HepG2 (cell line): ENCODE results near the gene NCBP2. TPM values are rescaled to one million over a fixed set of nuclear protein-coding genes. Genes with fewer than 3 reads are reported as not detected.

ENCODE experiments used
- BRCA1 ChIP-seq: sonication (generic); formaldehyde crosslinking; IDR thresholded peaks from 2 replicates; pipeline ENCODE4 v1.4.0; 2020; ENCODE audit warnings: missing genetic modification reagents
- CEBPZ ChIP-seq: IDR thresholded peaks from 2 replicates; pipeline ENCODE4 v1.6.1; 2012; ENCODE audit warnings: low read length, improper control_type of control experiment
- GABPB1 ChIP-seq: IDR thresholded peaks from 2 replicates; pipeline ENCODE4 v1.6.1; 2016; ENCODE audit warnings: mild to moderate bottlenecking, missing genetic modification reagents, moderate library complexity, missing compliant biosample characterization
- HOXD1 ChIP-seq: sonication (generic); formaldehyde crosslinking; IDR thresholded peaks from 2 replicates; pipeline ENCODE4 v1.5.0; 2020; ENCODE audit warnings: missing genetic modification reagents
- MAF1 ChIP-seq: sonication (generic); formaldehyde crosslinking; IDR thresholded peaks from 2 replicates; pipeline ENCODE4 v1.5.0; 2020; ENCODE audit warnings: missing genetic modification reagents, borderline replicate concordance
- MYPOP ChIP-seq: sonication (generic); formaldehyde crosslinking; IDR thresholded peaks from 2 replicates; pipeline ENCODE4 v1.8.1; 2023; ENCODE audit warnings: mild to moderate bottlenecking, moderate library complexity, missing genetic modification reagents
- SALL2 ChIP-seq: sonication (generic); formaldehyde crosslinking; IDR thresholded peaks from 2 replicates; pipeline ENCODE4 v1.8.1; 2023; ENCODE audit warnings: mild to moderate bottlenecking, missing genetic modification reagents, inconsistent platforms
- ZBTB3 ChIP-seq: sonication (generic); formaldehyde crosslinking; IDR thresholded peaks from 2 replicates; pipeline ENCODE4 v1.4.0; 2020; ENCODE audit warnings: low read depth, mild to moderate bottlenecking, moderate library complexity, missing genetic modification reagents, borderline replicate concordance
- ZFP37 ChIP-seq: sonication (generic); formaldehyde crosslinking; IDR thresholded peaks from 2 replicates; pipeline ENCODE4 v1.4.0; 2020; ENCODE audit warnings: missing genetic modification reagents, borderline replicate concordance
- ZIK1 ChIP-seq: sonication (generic); formaldehyde crosslinking; IDR thresholded peaks from 2 replicates; pipeline ENCODE4 v1.5.0; 2020; ENCODE audit warnings: mild to moderate bottlenecking, low read depth, missing genetic modification reagents, borderline replicate concordance
- ZNF3 ChIP-seq: IDR thresholded peaks from 2 replicates; pipeline ENCODE4 v1.7.0; 2017; ENCODE audit warnings: inconsistent platforms
- ZNF501 ChIP-seq: sonication (generic); formaldehyde crosslinking; IDR thresholded peaks from 2 replicates; pipeline ENCODE4 v1.5.1; 2020; ENCODE audit warnings: mild to moderate bottlenecking, moderate library complexity, missing genetic modification reagents
- ZNF572 ChIP-seq: sonication (generic); formaldehyde crosslinking; IDR thresholded peaks from 2 replicates; pipeline ENCODE4 v1.5.1; 2020; ENCODE audit warnings: mild to moderate bottlenecking, missing genetic modification reagents
- polyA plus RNA-seq, 8 experiments: library from polyadenylated mRNA; depleted of rRNA in 3 of 8; stranded (reverse) in 7 of 8; unstranded in 1 of 8; fragments of >200 nt; fragmentation: Illumina TruSeq in 4 of 8; extraction: Trizol in 4 of 8; gene quantifications; 2 replicates each; pipeline versions ENCODE4 v1.2.1 to v1.2.3, GENCODE V29; 2011 to 2016; ENCODE audit warnings: low read depth in 4 of 8, missing spikeins in 1 of 8, mixed read lengths in 1 of 8; ENCODE audit not compliant: insufficient read depth in 1 of 8
- total RNA-seq, 5 experiments: library from RNA; depleted of rRNA; stranded (reverse); fragments of >200 nt; fragmentation: Illumina TruSeq; extraction: Trizol; gene quantifications; 2 replicates each; pipeline ENCODE4 v1.2.3, GENCODE V29; 2016; ENCODE audit warnings: low read depth in 1 of 5
- TF ChIP-seq, protein P1 (sequence below): sonication (generic); formaldehyde crosslinking; IDR thresholded peaks from 2 replicates; pipeline ENCODE4 v1.5.0; 2020; ENCODE audit warnings: mild to moderate bottlenecking, missing genetic modification reagents, borderline replicate concordance
- TF ChIP-seq, protein P2 (sequence below): sonication (generic); formaldehyde crosslinking; IDR thresholded peaks from 2 replicates; pipeline ENCODE4 v1.4.0; 2020; ENCODE audit warnings: mild to moderate bottlenecking, missing genetic modification reagents

Gene NCBP2
- total and polyA plus RNA-seq, 2 of the 13 experiments (the other 11 are each of a cell fraction or from before 2014, with no cell fraction given): 58.7 to 95.5 TPM

DNA sequence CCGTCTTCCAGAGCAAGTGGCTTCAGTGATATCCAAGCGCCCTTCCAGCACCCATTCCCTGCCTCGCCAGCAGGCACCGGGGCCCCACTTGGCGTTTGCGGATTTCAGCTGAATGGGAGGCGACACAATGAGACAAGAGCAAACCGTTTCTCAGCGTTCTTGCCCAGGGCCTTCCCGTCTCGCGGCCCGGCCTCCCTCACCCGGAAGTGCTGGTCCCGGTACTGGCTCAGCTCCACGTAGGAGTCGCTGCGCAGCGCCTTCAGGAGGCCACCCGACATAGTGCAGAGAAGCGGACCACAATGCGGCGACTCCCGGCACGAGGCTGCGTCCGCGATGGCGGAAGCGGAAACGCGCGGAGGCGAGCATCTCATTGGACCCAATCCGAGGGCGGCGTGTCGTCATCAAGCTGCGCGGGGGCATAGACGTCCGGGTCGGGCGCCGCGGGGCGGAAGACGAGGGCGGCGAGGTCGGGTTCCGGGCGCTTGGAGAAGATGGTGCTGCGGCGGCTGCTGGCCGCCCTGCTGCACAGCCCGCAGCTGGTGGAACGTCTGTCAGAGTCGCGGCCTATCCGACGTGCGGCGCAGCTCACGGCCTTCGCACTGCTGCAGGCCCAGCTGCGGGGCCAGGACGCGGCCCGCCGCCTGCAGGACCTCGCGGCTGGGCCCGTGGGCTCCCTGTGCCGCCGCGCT is at the start of gene NCBP2 (continued):
- TF ChIP-seq, protein P1, sequence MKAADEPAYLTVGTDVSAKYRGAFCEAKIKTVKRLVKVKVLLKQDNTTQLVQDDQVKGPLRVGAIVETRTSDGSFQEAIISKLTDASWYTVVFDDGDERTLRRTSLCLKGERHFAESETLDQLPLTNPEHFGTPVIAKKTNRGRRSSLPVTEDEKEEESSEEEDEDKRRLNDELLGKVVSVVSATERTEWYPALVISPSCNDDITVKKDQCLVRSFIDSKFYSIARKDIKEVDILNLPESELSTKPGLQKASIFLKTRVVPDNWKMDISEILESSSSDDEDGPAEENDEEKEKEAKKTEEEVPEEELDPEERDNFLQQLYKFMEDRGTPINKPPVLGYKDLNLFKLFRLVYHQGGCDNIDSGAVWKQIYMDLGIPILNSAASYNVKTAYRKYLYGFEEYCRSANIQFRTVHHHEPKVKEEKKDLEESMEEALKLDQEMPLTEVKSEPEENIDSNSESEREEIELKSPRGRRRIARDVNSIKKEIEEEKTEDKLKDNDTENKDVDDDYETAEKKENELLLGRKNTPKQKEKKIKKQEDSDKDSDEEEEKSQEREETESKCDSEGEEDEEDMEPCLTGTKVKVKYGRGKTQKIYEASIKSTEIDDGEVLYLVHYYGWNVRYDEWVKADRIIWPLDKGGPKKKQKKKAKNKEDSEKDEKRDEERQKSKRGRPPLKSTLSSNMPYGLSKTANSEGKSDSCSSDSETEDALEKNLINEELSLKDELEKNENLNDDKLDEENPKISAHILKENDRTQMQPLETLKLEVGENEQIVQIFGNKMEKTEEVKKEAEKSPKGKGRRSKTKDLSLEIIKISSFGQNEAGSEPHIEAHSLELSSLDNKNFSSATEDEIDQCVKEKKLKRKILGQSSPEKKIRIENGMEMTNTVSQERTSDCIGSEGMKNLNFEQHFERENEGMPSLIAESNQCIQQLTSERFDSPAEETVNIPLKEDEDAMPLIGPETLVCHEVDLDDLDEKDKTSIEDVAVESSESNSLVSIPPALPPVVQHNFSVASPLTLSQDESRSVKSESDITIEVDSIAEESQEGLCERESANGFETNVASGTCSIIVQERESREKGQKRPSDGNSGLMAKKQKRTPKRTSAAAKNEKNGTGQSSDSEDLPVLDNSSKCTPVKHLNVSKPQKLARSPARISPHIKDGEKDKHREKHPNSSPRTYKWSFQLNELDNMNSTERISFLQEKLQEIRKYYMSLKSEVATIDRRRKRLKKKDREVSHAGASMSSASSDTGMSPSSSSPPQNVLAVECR (CRISPR knock-in tag): peak; percentile 99
- TF ChIP-seq ZNF3: peak; percentile 27; the same call in 1 of the 2 replicates
- TF ChIP-seq MAF1: no peak
- TF ChIP-seq ZIK1: peak; percentile 84; the same call in 1 of the 2 replicates
- 0 out of 2 replicates have a peak, but pooled peaks have one; percentile 54 for TF ChIP-seq HOXD1
- TF ChIP-seq MYPOP (CRISPR knock-in tag): peak; percentile 70; the same call in 1 of the 2 replicates
- peak; percentile 98 for TF ChIP-seq GABPB1 (CRISPR knock-in tag)
- TF ChIP-seq SALL2: 0 out of 2 replicates have a peak, but pooled peaks have one; percentile 21
- peak; percentile 40 for TF ChIP-seq BRCA1
- TF ChIP-seq ZNF572 (CRISPR knock-in tag): peak; percentile 89; the same call in 1 of the 2 replicates
- 0 out of 2 replicates have a peak, but pooled peaks have one; percentile 26 for TF ChIP-seq ZFP37 (CRISPR knock-in tag)
- TF ChIP-seq ZBTB3 (CRISPR knock-in tag): peak; percentile 95
- TF ChIP-seq, protein P2, sequence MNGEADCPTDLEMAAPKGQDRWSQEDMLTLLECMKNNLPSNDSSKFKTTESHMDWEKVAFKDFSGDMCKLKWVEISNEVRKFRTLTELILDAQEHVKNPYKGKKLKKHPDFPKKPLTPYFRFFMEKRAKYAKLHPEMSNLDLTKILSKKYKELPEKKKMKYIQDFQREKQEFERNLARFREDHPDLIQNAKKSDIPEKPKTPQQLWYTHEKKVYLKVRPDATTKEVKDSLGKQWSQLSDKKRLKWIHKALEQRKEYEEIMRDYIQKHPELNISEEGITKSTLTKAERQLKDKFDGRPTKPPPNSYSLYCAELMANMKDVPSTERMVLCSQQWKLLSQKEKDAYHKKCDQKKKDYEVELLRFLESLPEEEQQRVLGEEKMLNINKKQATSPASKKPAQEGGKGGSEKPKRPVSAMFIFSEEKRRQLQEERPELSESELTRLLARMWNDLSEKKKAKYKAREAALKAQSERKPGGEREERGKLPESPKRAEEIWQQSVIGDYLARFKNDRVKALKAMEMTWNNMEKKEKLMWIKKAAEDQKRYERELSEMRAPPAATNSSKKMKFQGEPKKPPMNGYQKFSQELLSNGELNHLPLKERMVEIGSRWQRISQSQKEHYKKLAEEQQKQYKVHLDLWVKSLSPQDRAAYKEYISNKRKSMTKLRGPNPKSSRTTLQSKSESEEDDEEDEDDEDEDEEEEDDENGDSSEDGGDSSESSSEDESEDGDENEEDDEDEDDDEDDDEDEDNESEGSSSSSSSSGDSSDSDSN (CRISPR knock-in tag): peak; percentile 98
- TF ChIP-seq CEBPZ: no peak
- peak; percentile 95 for TF ChIP-seq ZNF501 (CRISPR knock-in tag)
